GM19043 (cell line): ENCODE results near the gene C12orf54.
"Not testable (repeated sequence)": the region's sequence is repeated elsewhere in the genome, so short reads cannot be mapped to it uniquely, and the experiment has no call there.

ENCODE experiments used
- ATAC-seq: cut with Tn5 transposase; IDR thresholded peaks from one replicate; pipeline ENCODE4 v1.9.1; 2021; ENCODE audit warnings: low read depth; ENCODE audit not compliant: unreplicated experiment

C12orf54 gene

DNA sequence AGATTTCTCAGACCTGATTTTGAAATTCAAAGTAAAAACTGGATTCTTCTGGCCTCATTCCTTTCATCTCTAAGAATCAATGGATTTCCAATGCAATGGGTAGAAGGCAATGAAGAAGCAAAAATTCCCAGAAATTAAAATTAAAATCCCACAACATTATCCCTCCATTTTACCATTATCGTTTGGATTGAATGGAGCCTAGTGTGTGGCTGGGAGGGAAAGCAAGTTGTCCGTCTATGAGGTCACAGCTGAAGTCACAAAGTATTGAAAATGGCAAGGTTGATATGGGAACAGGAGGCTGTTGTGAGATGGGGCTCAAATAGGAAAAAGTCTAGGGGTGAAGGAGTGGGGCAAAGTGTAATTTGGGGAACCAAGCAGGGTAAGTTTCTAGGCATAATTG, at the start of gene C12orf54:
Gene C12orf54, plus strand, starts transcription at position 301 of the 400 bp plus-strand sequence. CDS start 799 bp downstream, outside the sequence.
- ATAC-seq, result no peak

DNA sequence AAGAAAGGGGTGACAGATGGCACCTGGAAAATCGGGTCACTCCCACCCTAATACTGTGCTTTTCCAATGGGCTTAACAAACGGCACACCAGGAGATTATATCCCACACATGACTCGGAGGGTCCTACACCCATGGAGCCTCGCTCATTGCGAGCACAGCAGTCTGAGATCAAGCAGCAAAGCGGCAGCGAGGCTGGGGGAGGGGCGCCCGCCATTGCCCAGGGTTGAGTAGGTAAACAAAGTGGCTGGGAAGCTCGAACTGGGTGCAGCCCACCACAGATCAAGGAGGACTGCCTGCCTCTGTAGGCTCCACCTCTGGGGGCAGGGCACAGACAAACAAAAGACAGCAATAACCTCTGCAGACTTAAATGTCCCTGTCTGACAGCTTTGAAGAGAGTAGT, 48.3 kb upstream of the C12orf54 start:
- ATAC-seq, result not testable (repeated sequence)

DNA sequence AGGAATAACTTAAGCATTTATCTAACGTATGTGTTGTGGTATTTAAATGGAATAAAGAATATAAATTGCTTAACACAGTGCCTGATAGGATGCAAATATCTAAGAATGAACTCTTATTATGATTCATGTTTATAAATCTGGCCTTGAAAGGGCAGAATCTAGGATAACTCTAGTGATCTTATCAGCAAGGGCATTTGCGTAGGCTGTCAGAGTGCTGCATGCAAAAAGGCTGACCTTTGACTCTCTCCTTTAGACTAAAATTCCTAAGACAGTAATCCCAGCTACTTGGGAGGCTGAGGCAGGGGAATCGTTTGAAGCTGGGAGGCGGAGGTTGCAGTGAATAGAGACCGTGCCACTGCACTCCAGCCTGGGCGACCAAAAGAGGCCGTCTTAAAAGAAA, 41.2 kb upstream of the C12orf54 start:
- ATAC-seq, result no peak

DNA sequence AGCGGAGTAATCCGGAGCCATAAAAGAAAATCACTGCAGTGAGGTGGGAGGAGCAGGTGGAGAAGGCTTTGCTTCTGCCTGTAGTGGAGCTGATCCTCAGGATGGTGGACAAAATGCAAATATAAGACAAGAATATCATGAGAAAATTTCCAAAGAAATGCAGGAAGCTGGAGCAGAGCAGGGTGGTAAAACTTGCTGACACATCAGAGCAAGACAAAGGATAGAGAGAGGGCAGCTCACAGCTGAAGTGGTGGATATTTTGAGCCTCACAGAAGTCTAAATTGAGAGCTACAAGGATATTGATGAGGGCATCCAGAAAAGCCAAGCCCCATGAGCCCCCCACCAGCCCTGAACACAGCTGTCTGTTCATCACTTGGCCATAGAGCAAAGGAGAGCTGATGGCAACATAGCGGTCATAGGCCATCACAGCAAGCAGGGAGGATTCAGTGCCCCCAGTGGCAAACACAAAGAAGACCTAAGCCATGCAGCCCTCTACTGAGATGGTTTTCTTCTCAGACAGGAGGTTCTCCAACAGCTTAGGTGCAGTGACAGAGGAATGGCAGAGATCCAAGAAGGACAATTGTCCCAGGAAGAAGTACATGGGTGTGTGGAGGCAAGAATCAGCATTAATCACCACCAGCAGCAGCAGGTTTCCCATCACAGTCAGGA, 40.0 kb upstream of the C12orf54 start:
- no peak for ATAC-seq

DNA sequence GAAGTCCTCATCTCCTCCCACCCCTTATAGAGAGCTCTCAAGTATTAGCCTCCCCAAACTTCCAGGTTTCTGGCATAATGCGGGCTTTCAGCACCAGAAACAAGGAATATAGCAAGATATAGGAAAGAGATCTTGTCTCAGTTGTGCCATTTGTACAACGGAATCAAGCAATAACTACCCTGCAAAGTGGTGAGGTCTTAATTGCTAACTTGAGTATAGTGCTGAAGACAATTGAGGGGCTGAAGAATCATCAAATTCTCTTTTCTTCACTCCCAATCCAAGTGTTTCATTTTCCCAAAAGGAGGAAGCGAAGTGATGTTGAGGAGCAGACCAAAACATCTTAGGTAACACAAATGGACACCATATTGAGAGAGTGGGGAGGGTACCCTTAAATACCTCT, 36.8 kb upstream of the C12orf54 start:
- no peak for ATAC-seq

DNA sequence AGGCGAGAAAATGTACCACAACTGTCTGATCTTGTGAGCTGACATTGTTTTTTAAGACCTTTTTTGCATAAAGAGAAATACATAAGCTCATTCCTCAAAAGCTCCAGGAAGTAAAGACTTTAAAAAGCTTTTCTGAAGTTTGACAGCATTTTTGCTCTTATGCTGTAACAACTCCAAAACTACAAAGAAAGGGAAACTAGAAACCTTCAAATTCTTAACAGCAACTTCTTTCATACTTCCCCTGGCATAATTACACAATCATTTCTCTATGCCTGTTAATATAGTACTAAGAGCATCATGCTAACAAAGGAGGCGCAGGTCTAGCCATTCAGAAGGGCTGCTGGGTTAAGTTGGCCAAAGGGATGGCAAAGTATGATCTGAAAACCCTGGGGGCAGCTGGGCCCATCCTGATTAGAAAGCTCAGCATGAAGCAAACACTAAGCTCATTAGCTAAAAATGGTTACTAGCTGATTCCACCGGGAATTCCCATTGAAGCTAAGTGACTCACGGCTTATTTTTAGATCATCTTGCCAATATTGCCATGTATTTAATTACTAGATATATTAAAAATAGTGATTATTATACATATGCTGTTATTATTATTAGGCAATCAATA, 36.0 kb upstream of the C12orf54 start:
- no peak for ATAC-seq

DNA sequence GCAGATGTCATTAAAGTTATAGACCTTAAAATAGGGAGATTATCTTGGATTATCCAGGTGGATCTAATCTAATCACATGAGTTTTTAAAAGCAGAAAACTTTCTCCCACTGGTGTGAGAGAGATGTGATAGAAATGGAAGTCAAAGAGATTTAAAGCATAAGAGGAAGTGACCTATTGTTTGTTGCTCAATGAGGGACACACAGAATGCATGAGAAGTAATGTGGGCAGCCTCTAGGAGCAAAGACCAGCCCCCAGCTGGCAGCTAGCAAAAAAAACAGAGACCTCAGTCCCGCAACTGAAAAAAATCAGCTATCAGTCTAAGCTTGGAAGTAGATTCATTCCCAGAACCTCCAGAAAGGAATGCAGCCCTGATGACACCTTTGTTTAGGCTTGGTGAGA, 34.5 kb upstream of the C12orf54 start:
- ATAC-seq, result no peak

DNA sequence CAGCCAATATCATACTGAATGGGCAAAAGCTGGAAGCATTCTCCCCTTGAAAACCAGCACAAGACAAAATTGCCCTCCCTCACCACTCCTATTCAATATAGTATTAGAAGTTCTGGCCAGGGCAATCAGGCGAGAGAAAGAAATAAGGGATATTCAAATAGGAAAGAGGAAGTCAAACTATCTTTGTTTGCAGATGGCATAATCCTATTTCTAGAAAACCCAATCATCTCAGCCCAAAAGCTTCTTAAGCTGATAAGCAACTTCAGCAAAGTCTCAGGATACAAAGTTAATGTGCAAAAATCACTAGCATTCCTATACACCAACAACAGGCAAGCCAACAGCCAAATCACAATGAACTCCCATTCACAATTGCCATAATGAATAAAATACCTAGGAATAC, 30.9 kb upstream of the C12orf54 start:
- no peak for ATAC-seq

DNA sequence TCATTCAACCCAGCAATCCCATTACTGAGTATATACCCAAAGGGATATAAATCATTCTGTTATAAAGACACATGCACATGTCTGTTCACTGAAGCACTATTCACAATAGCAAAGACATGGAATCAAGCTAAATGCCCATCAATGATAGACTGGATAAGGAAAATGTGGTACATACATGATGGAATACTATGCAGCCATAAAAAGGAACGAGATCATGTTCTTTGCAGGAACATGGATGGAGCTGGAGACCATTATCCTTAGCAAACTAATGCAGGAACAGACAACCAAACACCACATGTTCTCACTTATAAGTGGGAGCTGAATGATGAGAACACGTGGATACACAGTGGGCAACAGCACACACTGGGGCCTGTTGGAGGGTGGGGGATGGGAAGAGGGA, 29.3 kb upstream of the C12orf54 start:
- ATAC-seq, result not testable (repeated sequence)

DNA sequence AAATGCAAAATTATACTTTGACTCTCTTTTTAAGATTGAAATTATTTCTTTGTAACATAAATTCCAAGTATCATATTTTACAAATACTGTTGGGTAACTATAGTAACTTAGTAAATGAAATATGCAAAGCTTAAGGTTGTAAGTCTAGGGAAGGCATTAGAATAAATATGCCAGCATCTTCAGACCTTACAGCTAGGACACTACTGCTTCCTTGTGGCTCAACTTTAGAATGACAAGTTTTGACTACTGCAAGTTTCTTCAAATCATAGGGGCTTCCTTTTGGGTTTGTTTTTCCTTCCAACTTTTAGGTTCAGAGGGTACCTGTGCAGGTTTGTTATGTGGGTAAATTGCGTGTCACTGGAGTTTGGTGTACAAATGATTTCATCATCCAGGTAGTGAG, 27.6 kb upstream of the C12orf54 start:
- ATAC-seq, result no peak

DNA sequence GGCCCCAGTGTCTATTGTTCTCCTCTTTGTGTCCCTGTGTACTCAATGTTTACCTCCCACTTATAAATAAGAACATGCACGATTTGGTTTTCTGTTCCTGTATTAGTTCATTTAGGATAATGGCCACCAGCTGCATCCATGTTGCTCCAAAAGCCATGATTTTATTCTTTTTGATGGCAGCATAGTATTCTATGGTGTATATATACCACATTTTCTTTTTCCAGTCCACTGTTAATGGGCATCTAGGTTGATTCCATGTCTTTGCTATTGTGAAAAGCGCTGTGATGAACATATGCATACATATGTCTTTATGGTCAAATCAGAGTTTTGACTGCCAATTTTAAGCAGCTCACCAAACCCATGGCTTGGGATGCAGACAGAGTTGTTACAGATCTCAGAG, 27.2 kb upstream of the C12orf54 start:
- ATAC-seq, result no peak

DNA sequence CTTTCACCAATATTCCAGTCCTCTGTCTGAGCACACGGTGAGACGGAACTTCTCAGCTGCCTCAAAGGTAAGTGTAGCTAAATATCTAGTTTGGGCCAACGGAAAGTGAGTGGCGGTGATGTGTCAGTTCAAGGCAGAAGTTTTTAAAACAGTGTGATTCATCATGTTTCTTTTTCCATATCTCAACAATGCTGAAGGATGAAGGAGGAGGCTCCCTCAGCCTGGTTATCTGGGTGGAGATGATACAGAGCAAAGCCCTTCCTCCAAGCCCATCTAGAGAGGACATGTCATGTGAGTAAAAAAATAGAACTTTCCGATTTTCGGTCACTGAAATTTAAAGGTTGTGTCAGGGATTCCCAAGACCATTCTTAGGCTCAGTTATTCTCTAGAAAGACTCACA, 23.0 kb upstream of the C12orf54 start:
- no peak for ATAC-seq

DNA sequence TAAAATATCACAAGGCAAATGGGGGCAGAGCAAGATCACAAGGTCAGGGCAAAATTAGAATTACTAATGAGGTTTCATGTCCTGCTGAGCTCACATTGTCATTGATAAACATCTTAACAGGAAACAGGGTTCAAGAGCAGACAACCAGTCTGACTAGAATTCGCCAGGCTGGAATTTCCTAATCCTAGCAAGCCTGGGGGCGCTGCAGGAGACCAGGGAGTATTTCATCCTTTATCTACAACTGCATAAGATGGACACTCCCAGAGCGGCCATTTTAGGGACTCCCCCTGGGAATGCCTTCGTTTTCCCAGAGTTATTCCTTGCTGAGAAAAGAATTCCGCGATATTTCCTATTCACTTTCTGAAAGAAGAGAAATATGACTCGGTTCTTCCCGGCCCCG, 13.3 kb upstream of the C12orf54 start:
- ATAC-seq, result not testable (repeated sequence)

DNA sequence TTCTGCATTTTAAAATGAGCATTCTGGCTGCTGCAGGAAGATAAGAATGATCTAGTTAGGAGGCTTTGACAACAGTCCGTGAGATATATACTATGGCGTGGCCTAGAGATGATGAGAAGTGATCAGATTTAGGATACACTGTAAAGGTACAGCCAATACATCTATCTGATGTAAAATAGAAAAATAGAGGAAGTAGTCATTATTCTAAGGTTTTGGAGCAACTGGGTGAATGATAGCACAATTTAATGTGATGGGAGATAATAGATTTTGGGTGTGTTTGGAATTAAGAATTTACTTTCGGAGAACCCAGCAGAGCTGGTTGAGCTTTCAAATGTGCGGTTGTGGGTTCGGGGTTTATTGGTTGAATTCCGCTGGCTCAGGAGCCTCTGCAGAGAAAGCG, 10.0 kb upstream of the C12orf54 start, which contains the start of gene ANP32D:
Gene ANP32D, plus strand, starts transcription at position 301 of the 400 bp plus-strand sequence. CDS start 106 bp downstream, outside the sequence.
- no peak for ATAC-seq

DNA sequence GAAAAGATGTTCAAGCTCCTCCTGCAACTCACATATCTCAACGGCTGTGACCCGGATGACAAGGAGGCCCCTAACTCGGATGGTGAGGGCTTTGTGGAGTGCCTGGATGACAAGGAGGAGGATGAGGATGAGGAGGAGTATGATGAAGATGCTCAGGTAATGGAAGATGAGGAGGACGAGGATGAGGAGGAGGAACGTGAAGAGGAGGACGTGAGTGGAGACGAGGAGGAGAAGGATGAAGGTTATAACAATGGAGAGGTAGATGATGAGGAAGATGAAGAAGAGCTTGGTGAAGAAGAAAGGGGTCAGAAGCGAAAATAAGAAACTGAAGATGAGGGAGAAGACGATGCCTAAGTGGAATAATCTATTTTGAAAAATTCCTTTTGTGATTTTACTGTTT, 9.2 kb upstream of the C12orf54 start:
- no peak for ATAC-seq

DNA sequence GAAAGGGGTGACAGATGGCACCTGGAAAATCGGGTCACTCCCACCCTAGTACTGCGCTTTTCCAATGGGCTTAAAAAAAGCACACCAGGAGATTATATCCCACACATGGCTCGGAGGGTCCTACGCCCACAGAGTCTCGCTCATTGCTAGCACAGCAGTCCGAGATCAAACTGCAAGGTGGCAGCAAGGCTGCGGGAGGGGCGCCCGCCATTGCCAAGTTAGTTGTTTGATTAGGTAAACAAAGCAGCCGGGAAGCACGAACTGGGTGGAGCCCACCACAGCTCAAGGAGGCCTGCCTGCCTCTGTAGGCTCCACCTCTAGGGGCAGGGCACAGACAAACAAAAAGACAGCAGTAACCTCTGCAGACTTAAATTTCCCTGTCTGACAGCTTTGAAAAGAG, 7.8 kb upstream of the C12orf54 start:
- not testable (repeated sequence) for ATAC-seq

DNA sequence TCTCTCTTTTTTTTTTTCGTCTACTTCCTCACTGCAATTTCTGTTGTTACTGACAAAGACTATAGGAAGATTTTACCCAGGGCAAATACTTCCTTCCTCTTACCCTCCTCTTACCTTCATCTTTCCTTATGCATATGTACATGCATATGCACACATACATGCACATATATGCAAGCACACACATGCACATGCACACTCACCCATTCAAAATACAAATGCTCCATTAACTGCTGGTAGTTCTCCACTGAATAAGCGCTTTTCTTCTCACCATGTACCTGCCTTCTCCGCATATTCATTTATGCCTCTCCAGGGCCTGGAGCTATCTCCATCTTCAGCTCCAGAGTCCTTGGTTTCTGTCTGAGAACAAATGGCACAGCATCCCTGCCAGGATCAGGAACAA, 632 bp downstream of the C12orf54 start:
- no peak for ATAC-seq

DNA sequence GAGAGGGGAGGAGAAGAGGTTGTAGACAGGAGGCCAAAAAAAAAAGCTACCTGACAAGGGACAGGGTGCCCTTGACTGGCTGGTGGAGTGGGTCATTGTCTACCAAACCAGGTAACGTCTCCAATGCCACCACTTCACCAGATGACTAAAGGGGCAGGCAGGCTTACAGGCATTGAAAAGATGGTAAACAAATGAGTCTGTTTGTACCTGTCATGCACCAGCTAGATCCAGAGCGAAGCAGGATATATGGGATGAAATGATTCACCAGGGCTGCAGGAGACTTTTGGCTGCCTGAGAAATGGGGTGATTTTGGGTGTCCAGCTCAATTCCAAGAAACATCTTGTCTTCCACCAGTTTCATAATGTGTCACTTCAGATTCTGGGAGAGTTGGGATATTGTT, 4.0 kb downstream of the C12orf54 start:
- ATAC-seq, result no peak

DNA sequence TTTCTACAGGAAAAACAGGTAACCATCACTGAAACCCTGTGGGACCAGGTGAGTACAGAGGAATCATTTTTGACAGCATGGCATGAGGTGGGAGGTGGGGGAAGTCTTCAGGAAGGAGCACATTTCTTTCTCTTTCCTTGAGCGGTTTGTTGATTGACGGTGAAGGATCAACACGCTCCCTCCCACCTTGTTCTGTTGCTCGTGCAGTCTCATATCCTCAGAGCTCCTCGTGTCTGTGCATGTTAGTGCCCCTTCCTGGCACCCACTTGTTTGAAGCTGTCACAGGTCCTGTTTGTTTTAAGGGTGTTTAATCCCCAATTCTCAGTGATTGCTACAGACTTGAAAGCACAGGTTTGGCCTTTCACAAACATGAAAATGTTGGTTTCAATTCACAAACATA, 4.4 kb downstream of the C12orf54 start:
- no peak for ATAC-seq

DNA sequence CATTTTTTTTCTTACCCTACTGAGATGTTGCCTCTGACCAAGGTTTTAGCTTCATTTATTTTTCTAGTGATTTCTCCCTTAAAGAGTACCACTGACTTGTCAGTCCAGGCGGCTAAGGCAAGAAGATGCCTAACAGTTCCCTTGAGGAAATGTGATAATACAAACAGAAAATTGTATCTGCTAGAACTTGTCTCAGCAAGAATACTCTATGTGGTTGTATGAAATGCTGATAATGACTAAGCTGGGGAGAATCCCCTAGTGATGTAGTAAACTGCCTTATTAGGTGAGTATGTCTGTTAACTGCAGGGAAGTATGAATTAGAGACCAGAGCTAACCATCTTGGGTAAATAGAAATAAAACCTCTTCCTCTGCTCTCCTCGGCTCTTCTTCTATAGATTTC, 6.7 kb downstream of the C12orf54 start:
- ATAC-seq, result peak; percentile 97

DNA sequence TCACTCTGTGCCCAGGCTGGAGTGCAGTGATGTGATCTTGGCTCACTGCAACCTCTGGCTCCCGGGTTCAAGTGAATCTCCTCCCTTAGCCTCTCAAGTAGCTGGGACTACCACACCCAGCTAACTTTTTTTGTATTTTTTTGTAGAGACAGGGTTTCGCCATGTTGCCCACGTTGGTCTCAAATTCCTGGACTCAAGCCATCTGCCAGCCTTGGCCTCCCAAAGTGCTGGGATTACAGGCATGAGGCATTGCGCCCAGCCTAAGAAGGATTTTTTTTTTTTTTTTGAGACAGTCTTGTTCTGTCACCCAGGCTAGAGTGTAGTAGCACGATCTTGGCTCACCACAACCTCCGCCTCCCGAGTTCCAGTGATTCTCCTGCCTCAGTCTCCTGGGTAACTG, 7.2 kb downstream of the C12orf54 start:
- ATAC-seq, result not testable (repeated sequence)

DNA sequence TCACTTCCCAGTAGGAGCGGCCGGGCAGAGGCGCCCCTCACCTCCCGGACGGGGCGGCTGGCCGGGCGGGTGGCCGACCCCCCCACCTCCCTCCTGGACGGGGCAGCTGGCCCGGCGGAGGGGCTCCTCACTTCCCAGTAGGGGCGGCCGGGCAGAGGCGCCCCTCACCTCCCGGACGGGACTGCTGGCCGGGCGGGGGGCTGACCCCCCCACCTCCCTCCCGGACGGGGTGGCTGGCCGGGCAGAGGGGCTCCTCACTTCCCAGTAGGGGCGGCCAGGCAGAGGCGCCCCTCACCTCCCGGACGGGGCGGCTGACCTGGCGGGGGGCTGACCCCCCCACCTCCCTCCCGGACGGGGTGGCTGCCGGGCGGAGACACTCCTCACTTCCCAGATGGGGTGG, 18.0 kb downstream of the C12orf54 start:
- ATAC-seq, result not testable (repeated sequence)
